ENCODE measurements around the gene IL4R.

The IL4R gene

DNA sequence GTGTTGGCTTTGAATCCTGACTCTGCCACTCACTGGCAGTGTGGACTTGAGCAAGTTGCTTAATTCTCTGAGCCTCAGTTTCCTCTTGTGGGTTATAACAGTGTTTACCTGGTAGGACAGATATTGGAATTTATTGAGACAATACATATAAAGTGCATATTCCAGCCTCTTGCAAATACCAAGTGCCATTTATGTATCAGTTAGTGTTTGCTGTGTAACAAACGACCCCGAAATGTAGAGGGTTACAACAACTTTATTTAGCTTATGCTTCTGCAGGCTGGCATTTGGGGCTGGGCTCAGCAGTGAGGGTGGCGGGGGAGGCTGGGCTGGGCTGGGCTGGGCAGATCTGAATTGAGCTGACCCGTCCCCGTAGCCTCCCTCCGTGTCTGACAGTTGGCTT lies 45.8 kb downstream of the IL4R start:
- Histone ChIP-seq H3F3A (ENCODE audit: insufficient read depth, low read length) (no peaks in the 10 kb centered on the region), H3K4me1 (ENCODE audit: low read length) (0 out of 2 replicates have a peak, but pooled peaks cover 4% of the 10 kb centered on the region), H2AFZ (ENCODE audit: low read length) (no peak overlapping the region), H3K4me3 (ENCODE audit: low read length) (no peak overlapping the region), H3K36me3 (replicated peaks; ENCODE audit: insufficient read depth, low read length) (no peaks in the 10 kb centered on the region), H3K27me3 (replicated peaks; ENCODE audit: insufficient read depth, low read length) (no peaks in the 10 kb centered on the region), H4K20me1 (ENCODE audit: insufficient read depth, low read length) (no peaks in the 10 kb centered on the region), H3K9ac (ENCODE audit: low read length) (no peak overlapping the region), H3K4me2 (ENCODE audit: low read depth, low read length) (no peak overlapping the region), H3K79me2 (ENCODE audit: low read length) (no peaks in the 10 kb centered on the region), H3K9me2 (replicated peaks; ENCODE audit: insufficient read depth, low read length) (no peaks in the 10 kb centered on the region), H3K9me3 (replicated peaks; ENCODE audit: insufficient read depth, low read length) (no peaks in the 10 kb centered on the region), H3K27ac (ENCODE audit: low read length) (no peak overlapping the region)
- DNase-seq, result no peak
- TF ChIP-seq EZH2phosphoT487 (IDR thresholded peaks at IDR 0.05; ENCODE audit: low read length) (no peak), EZH2 (optimal IDR thresholded peaks at IDR 0.05; ENCODE audit: low read depth, low read length) (no peak), CTCF (IDR thresholded peaks at IDR 0.05; ENCODE audit: low read length) (no peak)

DNA sequence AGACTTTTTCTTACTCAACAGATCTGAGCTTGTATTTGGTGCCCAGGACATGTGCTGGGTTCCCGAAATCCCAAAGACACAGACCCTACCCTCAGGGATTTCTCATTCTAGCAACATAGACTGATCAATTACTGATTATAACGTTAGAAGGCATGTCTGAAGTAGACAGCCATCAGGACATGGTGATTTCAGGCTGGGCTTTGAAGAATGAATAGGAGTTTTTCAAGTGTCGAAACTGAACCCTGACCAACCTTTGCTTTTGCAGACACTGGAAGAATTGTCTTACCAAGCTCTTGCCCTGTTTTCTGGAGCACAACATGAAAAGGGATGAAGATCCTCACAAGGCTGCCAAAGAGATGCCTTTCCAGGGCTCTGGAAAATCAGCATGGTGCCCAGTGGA lies 48.2 kb downstream of the IL4R start:
- H3K36me3 ChIP-seq (replicated peaks; ENCODE audit: insufficient read depth, low read length), result no peaks in the 10 kb centered on the region
- no peak overlapping the region for H3K9ac ChIP-seq (ENCODE audit: low read length)
- H3K79me2 ChIP-seq (ENCODE audit: low read length), result no peaks in the 10 kb centered on the region
- H3K9me2 ChIP-seq (replicated peaks; ENCODE audit: insufficient read depth, low read length), result no peaks in the 10 kb centered on the region
- H3F3A ChIP-seq (ENCODE audit: insufficient read depth, low read length), result no peaks in the 10 kb centered on the region
- H3K9me3 ChIP-seq (replicated peaks; ENCODE audit: insufficient read depth, low read length), result no peaks in the 10 kb centered on the region
- H2AFZ ChIP-seq (ENCODE audit: low read length), result no peak overlapping the region
- no peak overlapping the region for H3K4me2 ChIP-seq (ENCODE audit: low read depth, low read length)
- 0 out of 2 replicates have a peak, but pooled peaks cover 4% of the 10 kb centered on the region for H3K4me1 ChIP-seq (ENCODE audit: low read length)
- no peak for DNase-seq
- H4K20me1 ChIP-seq (ENCODE audit: insufficient read depth, low read length), result no peaks in the 10 kb centered on the region
- no peak overlapping the region for H3K27ac ChIP-seq (ENCODE audit: low read length)
- TF ChIP-seq EZH2phosphoT487 (IDR thresholded peaks at IDR 0.05; ENCODE audit: low read length) (no peak), EZH2 (optimal IDR thresholded peaks at IDR 0.05; ENCODE audit: low read depth, low read length) (no peak), CTCF (IDR thresholded peaks at IDR 0.05; ENCODE audit: low read length) (no peak)
- no peak overlapping the region for H3K4me3 ChIP-seq (ENCODE audit: low read length)
- H3K27me3 ChIP-seq (replicated peaks; ENCODE audit: insufficient read depth, low read length), result no peaks in the 10 kb centered on the region

- Histone ChIP-seq H3K79me2 (ENCODE audit: low read length) (no peaks in the 10 kb centered on the region), H3K4me2 (ENCODE audit: low read depth, low read length) (no peak overlapping the region), H3K9me2 (replicated peaks; ENCODE audit: insufficient read depth, low read length) (no peaks in the 10 kb centered on the region), H3K9ac (ENCODE audit: low read length) (no peak overlapping the region), H3K27ac (ENCODE audit: low read length) (no peak overlapping the region), H4K20me1 (ENCODE audit: insufficient read depth, low read length) (no peaks in the 10 kb centered on the region), H3K4me1 (ENCODE audit: low read length) (peaks cover 8% of the 10 kb centered on the region; the same call in 1 of the 2 replicates), H3K9me3 (replicated peaks; ENCODE audit: insufficient read depth, low read length) (no peaks in the 10 kb centered on the region), H2AFZ (ENCODE audit: low read length) (no peak overlapping the region), H3F3A (ENCODE audit: insufficient read depth, low read length) (no peaks in the 10 kb centered on the region), H3K27me3 (replicated peaks; ENCODE audit: insufficient read depth, low read length) (no peaks in the 10 kb centered on the region), H3K36me3 (replicated peaks; ENCODE audit: insufficient read depth, low read length) (no peaks in the 10 kb centered on the region), H3K4me3 (ENCODE audit: low read length) (no peak overlapping the region)
- TF ChIP-seq EZH2 (optimal IDR thresholded peaks at IDR 0.05; ENCODE audit: low read depth, low read length), result no peak
- no peak for TF ChIP-seq EZH2phosphoT487 (IDR thresholded peaks at IDR 0.05; ENCODE audit: low read length)
- TF ChIP-seq CTCF (IDR thresholded peaks at IDR 0.05; ENCODE audit: low read length), result no peak
- DNase-seq, result no peak
These were observed 48.9 kb downstream of the IL4R start for GRCh38 chr16:27362570-27363245.
